GM12878 (cell line): ENCODE measurements around the gene SNRNP27. TPM values are rescaled to one million over a fixed set of nuclear protein-coding genes. Genes with fewer than 3 reads are reported as not detected.
"Not testable (repeated sequence)": the region's sequence is repeated elsewhere in the genome, so short reads cannot be mapped to it uniquely, and the experiment has no call there.

Experiments
- ATAC-seq: fragments of 200-7000 bp; cut with Tn5 transposase; 3 replicates; pipeline ENCODE4 v1.9.1; 2020; ENCODE audit warnings: mild to moderate bottlenecking, moderate library complexity
- BruUV-seq: library from RNA; stranded (reverse); fragments of 400-500 nt; replicated peaks from 2 replicates; lab custom pipeline; 2021; lab: Mats Ljungman, UMichigan
- CTCF ChIA-PET: fragments of 300-600 bp; sonication (Branson Sonifier 250); formaldehyde crosslinking; extraction: SDS; loops from one replicate; lab custom pipeline; 2021; ENCODE audit warnings: inconsistent platforms; lab: Yijun Ruan, JAX
- POLR2A ChIA-PET: fragments of 350-600 bp; formaldehyde crosslinking; extraction: SDS; loops from one replicate; lab custom pipeline; 2021; ENCODE audit warnings: inconsistent platforms; lab: Charles Lee
- RAD21 ChIA-PET: fragments of 300-600 bp; sonication (Branson Sonifier 250); formaldehyde crosslinking; loops from one replicate; lab custom pipeline; 2023; ENCODE audit warnings: antibody characterized with exemption; ENCODE audit not compliant: unreplicated experiment; lab: Charles Lee
- SMC1A ChIA-PET: fragments of 300-600 bp; sonication (Branson Sonifier 250); formaldehyde crosslinking; loops from one replicate; lab custom pipeline; 2023; ENCODE audit not compliant: unreplicated experiment, uncharacterized antibody; lab: Charles Lee
- DNase-seq: peaks from one replicate; pipeline ENCODE4 v3.0.0-alpha.2; 2011; ENCODE audit warnings: low read depth, low spot score
- FAIRE-seq: peaks from 3 replicates; lab custom pipeline; 2011; peaks lifted over from hg19 to GRCh38; lab: Jason Lieb, UNC
- H2AFZ ChIP-seq: 2 replicates; pipeline ENCODE4 v1.6.0; 2011; ENCODE audit warnings: low read depth, low read length, control low read depth; ENCODE audit not compliant: control insufficient read depth
- H3K27ac ChIP-seq: 2 replicates; pipeline ENCODE4 v1.5.1; 2011; ENCODE audit warnings: control low read depth; ENCODE audit not compliant: control insufficient read depth, insufficient read depth
- H3K27me3 ChIP-seq, 2 experiments: replicated peaks in 1 of 2; 2 replicates each; pipeline versions ENCODE4 v1.6.0 to v1.6.1; 2011; ENCODE audit warnings: low read length in 1 of 2; ENCODE audit not compliant: control insufficient read depth in 2 of 2, insufficient read depth in 2 of 2
- H3K36me3 ChIP-seq, 2 experiments: 2 replicates each; pipeline ENCODE4 v1.5.1; 2011; ENCODE audit warnings: low read length in 1 of 2; ENCODE audit not compliant: control insufficient read depth in 2 of 2, insufficient read depth in 2 of 2
- H3K4me1 ChIP-seq: 2 replicates; pipeline ENCODE4 v1.6.1; 2011; ENCODE audit warnings: mild to moderate bottlenecking, low read length, moderate library complexity, mixed read lengths; ENCODE audit not compliant: control insufficient read depth, insufficient read depth
- H3K4me2 ChIP-seq: 2 replicates; pipeline ENCODE4 v1.6.0; 2011; ENCODE audit warnings: control low read depth; ENCODE audit not compliant: control insufficient read depth, insufficient read depth
- H3K4me3 ChIP-seq: fragments of 200-600 bp; sonication (generic); 2 replicates; pipeline ENCODE4 v1.5.1; 2016
- H3K79me2 ChIP-seq: 2 replicates; pipeline ENCODE4 v1.6.0; 2011; ENCODE audit warnings: low read length; ENCODE audit not compliant: control insufficient read depth, insufficient read depth
- H3K9ac ChIP-seq: 2 replicates; pipeline ENCODE4 v1.8.0; 2011; ENCODE audit warnings: low read length, control low read depth, mixed read lengths; ENCODE audit not compliant: control insufficient read depth, insufficient read depth
- H3K9me3 ChIP-seq: replicated peaks from 3 replicates; pipeline ENCODE4 v1.5.1; 2011; ENCODE audit warnings: mild to moderate bottlenecking, low read length; ENCODE audit not compliant: control insufficient read depth, insufficient read depth
- H4K20me1 ChIP-seq: 2 replicates; pipeline ENCODE4 v1.6.0; 2011; ENCODE audit not compliant: control insufficient read depth, insufficient read depth
- ASH2L ChIP-seq: fragments of 300-600, 200-600 bp; sonication (generic); IDR thresholded peaks from 2 replicates; pipeline ENCODE4 v1.6.1; 2017; ENCODE audit warnings: low read depth, mild to moderate bottlenecking, borderline replicate concordance
- MTA2 ChIP-seq: fragments of 450-650 bp; IDR thresholded peaks from 2 replicates; pipeline ENCODE4 v1.6.1; 2016; ENCODE audit warnings: low read depth, mild to moderate bottlenecking, moderate library complexity
- SMC3 ChIP-seq: IDR thresholded peaks from 2 replicates; pipeline ENCODE4 v1.6.1; 2011; ENCODE audit warnings: low read length, improper control_type of control experiment, borderline replicate concordance
- SPI1 ChIP-seq: IDR thresholded peaks from 2 replicates; pipeline ENCODE4 v1.6.1; 2011; ENCODE audit warnings: low read depth, mild to moderate bottlenecking, low read length, moderate library complexity, borderline replicate concordance; ENCODE audit not compliant: insufficient read depth
- WGBS: methylation state at CpG from one replicate; pipeline ENCODE4 v1.1.6; 2016; ENCODE audit warnings: low lambda C conversion rate; ENCODE audit not compliant: insufficient replicate concordance, insufficient coverage; ENCODE audit errors: missing lambda C conversion rate; 5-methylcytosine and 5-hydroxymethylcytosine counted together
- in situ Hi-C: fragments of 300-500 bp; cut with MboI; formaldehyde crosslinking; loops from 9 replicates; pipeline ENCODE4 v1.14.3; 2018; ENCODE audit warnings: mixed read lengths
- intact Hi-C: fragments of 100-400 bp; cut with micrococcal nuclease; formaldehyde crosslinking; loops from one replicate; pipeline ENCODE4 v1.14.2; 2022; ENCODE audit not compliant: unreplicated experiment
- polyA plus RNA-seq, 11 experiments: library from polyadenylated mRNA; depleted of rRNA in 4 of 11; unstranded in 6 of 11; stranded (reverse) in 5 of 11; fragments of >200 nt; fragmentation: Nextera tagmentation in 4 of 11; fragmentation: Illumina TruSeq in 1 of 11; extraction: Ambion mirVana in 4 of 11; extraction: Trizol in 1 of 11; gene quantifications; 1 replicate in 1 of 11; 2 replicates in 10 of 11; pipeline versions ENCODE4 v1.2.1 to v1.2.3, GENCODE V29; 2011 to 2016; ENCODE audit warnings: inconsistent platforms in 2 of 11, missing spikeins in 2 of 11, low read depth in 1 of 11
- total RNA-seq, 4 experiments: library from RNA; depleted of rRNA in 3 of 4; stranded (reverse); fragments of >200 nt in 3 of 4; fragmentation: Illumina TruSeq in 1 of 4; extraction: Trizol in 1 of 4; gene quantifications; 2 replicates each; pipeline versions ENCODE4 v1.2.1 to v1.2.3, GENCODE V29; 2013 to 2021

The SNRNP27 gene
- total and polyA plus RNA-seq, 10 of the 15 experiments (the other 5 are each of a cell fraction or from before 2014, with no cell fraction given), result 30.6 to 89.5 (median 49.2) TPM

DNA sequence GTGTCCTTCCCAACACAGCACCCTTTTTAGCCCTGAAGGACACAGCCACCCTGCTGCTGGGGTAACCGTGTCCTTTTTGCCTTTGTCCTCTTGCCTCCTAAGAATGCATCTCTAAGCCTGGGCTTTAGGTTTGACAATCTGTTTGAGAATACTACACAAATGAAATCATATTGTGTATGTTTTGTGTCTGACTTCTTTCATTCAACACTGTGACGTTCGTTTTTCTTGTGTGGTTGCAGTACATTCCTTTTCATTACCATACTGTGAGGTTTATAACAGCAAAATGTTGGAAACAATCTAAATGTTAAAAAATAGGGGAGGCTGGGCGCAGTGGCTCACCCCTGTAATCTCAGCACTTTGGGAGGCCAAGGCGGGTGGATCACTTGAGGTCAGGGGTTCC is 56.5 kb downstream of the SNRNP27 start (continued):
- TF ChIP-seq MTA2 (no peak), SMC3 (no peak)
- TF ChIP-seq, all 136 proteins: peak for 0

- H3K36me3 ChIP-seq, CTCF ChIA-PET, H3K4me3 ChIP-seq, H3K9me3 ChIP-seq, in situ Hi-C loops, POLR2A ChIA-PET, ATAC-seq, H2AFZ ChIP-seq, H3K4me2 ChIP-seq, H4K20me1 ChIP-seq, intact Hi-C loops, H3K27me3 ChIP-seq, FAIRE-seq, H3K27ac ChIP-seq, SMC1A ChIA-PET, RAD21 ChIA-PET, H3K79me2 ChIP-seq, BruUV-seq, H3K9ac ChIP-seq, DNase-seq: not testable (repeated sequence)
- peaks cover 13% of the 10 kb centered on the region for H3K4me1 ChIP-seq
- 85% methylated on average over 3 of the region's 3 CpGs for WGBS
Observed at GRCh38 chr2:69950671-69951070, 56.9 kb downstream of the SNRNP27 start.

- DNase-seq (no peak), ATAC-seq (peak; percentile 69), FAIRE-seq (no peak)
- Histone ChIP-seq H3K9ac (no peak overlapping the region), H3K4me2 (no peak overlapping the region), H4K20me1 (no peaks in the 10 kb centered on the region), H3K9me3 (no peaks in the 10 kb centered on the region), H3K79me2 (no peaks in the 10 kb centered on the region), H3K36me3 (no peaks in the 10 kb centered on the region), H3K27me3 (no peaks in the 10 kb centered on the region), H3K27ac (no peak overlapping the region), H3K4me1 (no peaks in the 10 kb centered on the region), H2AFZ (no peak overlapping the region), H3K4me3 (no peak overlapping the region)
- POLR2A ChIA-PET, result interaction anchor here (0.6 to 1.6 kb wide), 2 partner anchors 190 to 452 kb away, joined by 3 to 5 read pairs; no protein-coding TSS in a partner anchor
- SMC1A ChIA-PET, result interaction anchor here (1.1 to 1.3 kb wide), 3 partner anchors 12 to 109 kb away, joined by 3 read pairs; no protein-coding TSS in a partner anchor
- RAD21 ChIA-PET, result no interaction called here
- TF ChIP-seq SPI1 (peak; percentile 71; the same call in 1 of the 2 replicates), ASH2L (no peak)
- no TSS peak for BruUV-seq
- CTCF ChIA-PET, result no interaction called here
- 41% methylated on average over 6 of the region's 6 CpGs for WGBS
- in situ Hi-C loops (no loop called here), intact Hi-C loops (no loop called here)
Observed at GRCh38 chr2:69952336-69953115, 58.8 kb downstream of the SNRNP27 start.
